CD4-positive, alpha-beta T cell treated with Interleukin-2 at 100 ng/mL for 4 hours (primary cell): ENCODE data around the gene GJB3.

Experiments
- DNase-seq: peaks from one replicate; pipeline ENCODE4 v3.0.0-alpha.2; 2020; ENCODE audit warnings: low spot score

The GJB3 gene

DNA sequence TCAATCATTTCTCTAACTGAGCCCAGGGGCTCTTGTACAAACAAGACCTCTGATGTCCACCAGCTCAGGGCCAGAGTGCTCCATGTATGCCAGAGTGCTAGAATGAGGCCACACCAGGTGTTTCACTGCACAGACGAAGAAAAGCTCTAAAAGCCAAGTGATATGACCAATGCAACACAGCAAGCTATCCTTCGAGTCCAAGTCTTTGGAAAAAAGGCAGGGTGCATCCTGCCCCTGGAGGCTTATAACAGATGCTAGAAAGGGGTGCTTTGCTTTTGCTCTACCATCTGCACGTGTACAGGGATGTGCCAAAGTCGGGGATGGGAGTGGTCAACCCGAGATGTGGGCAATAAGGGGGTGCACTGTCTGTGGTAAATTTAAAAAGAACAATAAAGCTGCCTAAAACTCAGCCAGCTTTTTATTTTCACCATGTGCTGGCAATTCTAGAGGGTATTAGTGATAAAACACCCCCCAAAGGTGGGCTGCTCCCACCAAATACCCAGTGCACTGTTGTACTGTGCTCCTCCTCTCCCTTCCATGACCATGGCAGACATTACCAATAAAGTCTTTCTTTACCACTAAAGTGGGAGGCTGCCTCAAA, 46.4 kb downstream of the GJB3 start:
- DNase-seq: no peak

GRCh38 chr1:34828611-34829010, 47.6 kb downstream of the GJB3 start:
- no peak for DNase-seq

DNA sequence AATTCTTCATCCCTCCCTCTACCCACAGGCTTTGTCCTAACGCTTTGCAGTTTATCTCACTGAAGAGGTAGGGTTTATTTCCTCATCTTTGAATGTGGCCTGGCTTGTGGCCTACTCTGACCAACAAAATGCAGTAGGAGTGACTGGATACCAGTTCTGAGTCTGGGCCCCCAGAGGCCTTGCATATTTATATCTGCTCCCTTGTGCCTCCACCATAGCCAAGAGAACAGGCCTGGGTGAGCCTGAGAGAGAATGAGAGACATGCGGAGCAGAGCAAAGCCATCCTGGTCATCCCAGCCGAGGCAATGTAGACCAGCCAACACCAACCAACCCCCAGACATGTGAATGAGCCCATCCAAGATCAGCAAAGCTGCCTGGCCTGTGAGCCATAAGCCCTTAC, 48.2 kb downstream of the GJB3 start:
- DNase-seq: no peak

DNA sequence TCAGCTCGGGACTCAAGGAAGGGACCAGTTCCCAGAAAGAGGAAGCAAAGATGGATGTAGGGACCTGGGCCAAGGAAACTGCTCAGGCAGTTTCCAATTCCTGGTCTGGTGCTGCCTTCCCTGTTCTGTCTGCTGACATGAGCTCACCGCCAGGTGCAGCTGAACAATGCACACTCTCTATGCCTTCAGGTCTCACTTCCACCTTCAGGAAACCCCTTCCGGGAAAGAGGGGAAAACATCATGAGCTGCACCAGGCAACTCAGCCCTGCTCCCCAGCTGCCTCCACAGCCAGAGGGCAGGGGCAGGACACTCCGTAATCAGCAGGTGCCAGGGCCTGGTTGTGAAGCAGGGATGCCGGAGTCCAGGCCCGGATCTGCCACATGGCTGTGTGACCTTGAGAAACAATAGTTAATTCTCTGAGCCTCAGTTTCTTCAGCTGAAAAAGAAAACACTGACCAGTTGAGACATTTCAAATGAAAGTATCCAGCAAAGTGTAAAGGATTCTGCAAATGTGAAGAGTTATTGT, 50.8 kb downstream of the GJB3 start:
- no peak for DNase-seq

DNA sequence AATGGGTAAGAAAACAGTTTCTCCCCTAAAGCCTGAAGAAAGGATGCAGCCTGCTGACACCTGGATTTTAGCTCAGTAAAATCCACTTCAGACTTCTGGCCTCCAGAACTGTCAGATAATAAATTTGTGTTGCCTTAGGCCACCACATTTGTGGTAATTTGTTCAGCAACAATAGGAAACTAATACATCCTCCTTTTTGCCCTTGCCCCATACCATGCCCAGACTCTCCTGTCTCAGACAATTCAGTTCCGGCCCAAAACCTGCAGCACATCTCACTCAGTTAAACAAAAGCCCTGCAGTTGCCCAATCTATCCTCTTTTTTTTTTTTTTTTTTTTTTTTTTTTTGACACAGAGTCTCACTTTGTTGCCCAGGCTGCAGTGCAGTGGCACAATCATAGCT, 52.7 kb downstream of the GJB3 start:
- DNase-seq: no peak
